ENCODE measurements around the gene ATP11C.

GRCh38 chrX:139702658-139703057 is 230.2 kb downstream of the ATP11C start:
- no peak for TF ChIP-seq CTCF (conservative IDR thresholded peaks at IDR 0.05; ENCODE audit: low read depth in 2 of 2)
- no peak for TF ChIP-seq JUNB (IDR thresholded peaks at IDR 0.05; ENCODE audit: unreplicated experiment)
- TF ChIP-seq CREB1 (CRISPR knock-in tag; IDR thresholded peaks at IDR 0.05; ENCODE audit: low read depth) = no peak
- TF ChIP-seq EZH2 (IDR thresholded peaks at IDR 0.05; ENCODE audit: low read depth, unreplicated experiment) = no peak
- TF ChIP-seq POLR2AphosphoS5 (IDR thresholded peaks at IDR 0.05; ENCODE audit: low read depth) = no peak
- no peak for TF ChIP-seq EZH2phosphoT487 (IDR thresholded peaks at IDR 0.05; ENCODE audit: unreplicated experiment)
- no peak for TF ChIP-seq ZNF462 (CRISPR knock-in tag; IDR thresholded peaks at IDR 0.05)
- TF ChIP-seq REST (IDR thresholded peaks at IDR 0.05; ENCODE audit: unreplicated experiment) = no peak
- no peak for TF ChIP-seq ZNF114 (CRISPR knock-in tag; IDR thresholded peaks at IDR 0.05)
- TF ChIP-seq STAT1 (IDR thresholded peaks at IDR 0.05; ENCODE audit: unreplicated experiment) = no peak
- TF ChIP-seq ZNF331 (CRISPR knock-in tag; IDR thresholded peaks at IDR 0.05; ENCODE audit: low read depth) = no peak

Data from GM23338 (cell line).